ENCODE measurements around the gene GULP1.
"Not testable (repeated sequence)": the region's sequence is repeated elsewhere in the genome, so short reads cannot be mapped to it uniquely, and the experiment has no call there.

GULP1 gene, protein sequence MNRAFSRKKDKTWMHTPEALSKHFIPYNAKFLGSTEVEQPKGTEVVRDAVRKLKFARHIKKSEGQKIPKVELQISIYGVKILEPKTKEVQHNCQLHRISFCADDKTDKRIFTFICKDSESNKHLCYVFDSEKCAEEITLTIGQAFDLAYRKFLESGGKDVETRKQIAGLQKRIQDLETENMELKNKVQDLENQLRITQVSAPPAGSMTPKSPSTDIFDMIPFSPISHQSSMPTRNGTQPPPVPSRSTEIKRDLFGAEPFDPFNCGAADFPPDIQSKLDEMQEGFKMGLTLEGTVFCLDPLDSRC

DNA sequence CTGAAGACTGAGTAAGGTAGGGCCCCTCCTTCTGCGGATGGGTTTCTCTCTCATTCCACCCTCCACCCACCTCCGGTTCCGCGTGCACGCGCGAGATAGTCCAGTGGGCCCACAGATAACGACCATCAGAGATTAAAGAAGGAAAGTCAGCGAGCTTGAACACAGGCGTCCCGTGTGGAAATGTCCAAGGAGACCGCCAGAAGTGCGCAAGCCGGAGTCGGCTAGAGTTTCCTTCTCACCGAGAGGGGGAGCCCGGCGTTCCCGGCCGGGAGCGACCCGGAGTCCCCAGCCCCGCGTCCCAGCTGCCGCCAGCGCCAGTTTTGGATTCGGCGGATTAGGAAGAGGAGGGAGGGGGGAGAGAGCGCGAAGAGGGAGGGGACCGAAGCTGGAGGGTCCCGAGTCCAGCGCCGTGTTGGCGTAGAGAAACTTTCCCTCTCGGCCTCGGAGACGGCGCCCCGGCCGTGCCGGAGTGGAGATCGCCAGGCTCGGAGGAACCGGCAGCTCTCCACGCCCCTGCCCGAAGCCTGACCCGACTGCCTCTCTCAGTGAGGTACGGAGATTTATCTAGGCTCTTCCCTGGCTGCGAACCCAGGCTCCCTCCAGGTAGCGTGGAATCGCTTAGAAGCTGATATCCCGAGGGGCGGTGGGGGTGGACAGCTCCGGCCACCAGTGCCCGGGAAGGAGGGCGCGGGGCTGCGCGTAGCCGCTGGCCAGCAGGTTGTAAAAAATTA is at the start of gene GULP1:
Gene GULP1 (plus strand): TSS at position 258 of the 731 bp plus-strand sequence. CDS start 185,829 bp downstream, outside the sequence.
- peak in 52 of 56 donors; percentile 1 to 77 (median 52) for DNase-seq

DNA sequence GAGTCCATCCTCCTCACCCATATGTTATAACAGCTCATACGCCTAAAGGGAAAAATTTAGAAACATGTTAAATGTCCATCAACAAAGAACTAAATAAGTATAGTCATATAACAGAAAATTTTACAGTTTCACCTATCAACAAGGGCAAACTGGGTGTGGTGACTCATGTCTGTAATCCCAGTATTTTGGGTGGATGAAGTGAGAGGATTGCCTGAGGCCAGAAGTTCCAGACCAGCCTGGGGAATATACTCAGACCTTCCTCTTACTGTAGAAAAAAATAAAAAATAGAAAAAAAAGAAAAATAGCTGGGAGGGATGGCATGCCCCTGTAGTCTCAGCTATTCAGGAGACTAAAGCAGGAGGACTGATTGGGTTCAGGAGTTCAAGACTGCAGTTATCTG is 48.3 kb upstream of the GULP1 start:
- no peak for DNase-seq

DNA sequence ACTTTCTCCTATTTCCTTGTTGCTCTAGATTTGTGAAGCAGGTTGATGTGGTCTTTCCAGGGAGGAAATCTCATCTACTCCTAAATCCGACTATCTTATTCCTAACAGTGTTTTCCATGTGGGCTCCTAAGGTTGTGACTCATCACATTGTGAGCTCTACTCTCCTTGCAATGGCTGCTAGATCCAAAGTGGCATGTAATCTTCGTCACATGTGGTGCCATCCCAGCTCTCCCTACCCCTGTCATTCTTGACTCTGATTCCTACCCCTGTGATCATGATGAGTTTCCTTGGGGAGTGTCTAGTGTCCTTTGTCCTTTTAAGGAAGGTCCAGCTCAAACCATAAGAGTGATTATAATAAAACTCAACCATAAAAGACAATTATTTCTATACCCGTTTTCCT is 47.3 kb upstream of the GULP1 start:
- peak in 7 of 56 donors; percentile 6 to 46 (median 18) for DNase-seq

DNA sequence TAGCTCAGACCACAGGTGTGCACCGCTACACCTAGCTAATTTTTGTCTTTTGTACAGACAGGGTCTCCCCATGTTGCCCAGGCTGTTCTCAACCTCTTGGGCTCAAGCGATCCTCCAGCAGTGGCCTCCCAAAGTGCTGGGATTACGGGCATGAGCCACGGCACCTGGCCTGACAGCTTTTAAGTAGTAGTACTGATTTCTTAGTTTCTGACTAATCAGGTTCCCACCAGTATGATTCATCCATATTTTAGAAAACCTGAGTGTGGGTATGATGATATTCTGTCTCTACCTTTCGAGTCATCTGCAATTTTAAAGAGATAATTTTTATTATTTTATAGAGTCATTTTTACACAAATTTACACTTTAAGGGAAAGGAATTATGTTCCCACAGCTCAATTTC is 46.4 kb upstream of the GULP1 start:
- peak in 4 of 56 donors; percentile 5 to 28 (median 6) for DNase-seq

DNA sequence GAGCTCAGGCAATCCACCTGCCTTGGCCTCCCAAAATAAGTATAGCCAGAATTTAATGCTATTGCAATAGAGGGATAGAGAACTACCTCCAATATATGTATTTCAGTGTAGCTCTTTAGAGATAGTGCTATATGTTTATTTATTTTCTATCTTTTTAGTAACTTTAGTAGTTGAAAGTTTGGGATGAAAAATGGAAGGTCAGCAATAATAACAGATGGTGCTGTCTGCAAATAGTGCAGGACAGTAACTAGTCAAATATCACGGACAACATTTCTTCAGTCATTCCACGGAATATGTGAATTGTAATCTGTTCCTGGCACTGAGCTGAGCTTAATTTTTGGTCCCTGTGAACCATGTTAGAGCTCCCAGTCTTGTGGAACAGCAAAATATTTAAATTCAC is 43.2 kb upstream of the GULP1 start:
- no peak for DNase-seq

DNA sequence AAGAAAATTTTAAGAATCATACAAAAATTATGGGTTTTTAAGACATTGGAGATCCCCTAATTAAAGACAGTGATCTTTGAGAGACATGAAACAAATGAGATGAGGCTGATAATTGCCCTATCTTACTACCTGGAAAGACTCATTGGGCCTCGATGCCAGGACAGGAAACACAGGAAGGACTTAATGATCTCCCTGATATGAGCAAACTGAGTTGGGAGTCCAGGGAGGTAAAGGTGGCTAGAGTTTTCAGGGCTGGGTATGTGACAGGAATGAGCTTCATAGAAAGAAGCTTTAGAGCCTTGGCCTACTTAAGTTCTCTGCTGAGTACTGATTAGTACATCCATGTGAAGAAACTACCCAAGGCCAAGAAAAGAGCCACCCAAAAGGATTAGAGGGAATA is 40.6 kb upstream of the GULP1 start:
- no peak for DNase-seq

DNA sequence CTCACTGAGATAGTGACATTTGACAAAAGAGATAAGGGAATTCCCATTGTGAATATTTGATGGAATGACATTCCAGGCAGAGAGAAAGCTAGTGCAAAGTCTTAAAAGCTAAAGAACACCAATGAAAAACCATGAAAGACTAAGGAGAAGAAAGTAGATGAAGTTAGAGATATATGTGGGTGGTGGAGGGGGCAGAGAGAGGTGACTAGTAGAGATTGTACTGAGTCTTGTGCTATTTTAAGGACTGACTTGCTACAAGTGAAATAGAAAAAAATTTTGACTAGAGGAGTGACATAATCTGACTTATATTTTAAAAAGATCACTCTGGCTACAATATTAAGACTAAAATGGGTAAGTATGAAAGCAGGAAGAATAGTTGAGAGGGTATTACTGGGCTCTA is 35.3 kb upstream of the GULP1 start:
- peak in 1 of 56 donors; percentile 8 for DNase-seq

DNA sequence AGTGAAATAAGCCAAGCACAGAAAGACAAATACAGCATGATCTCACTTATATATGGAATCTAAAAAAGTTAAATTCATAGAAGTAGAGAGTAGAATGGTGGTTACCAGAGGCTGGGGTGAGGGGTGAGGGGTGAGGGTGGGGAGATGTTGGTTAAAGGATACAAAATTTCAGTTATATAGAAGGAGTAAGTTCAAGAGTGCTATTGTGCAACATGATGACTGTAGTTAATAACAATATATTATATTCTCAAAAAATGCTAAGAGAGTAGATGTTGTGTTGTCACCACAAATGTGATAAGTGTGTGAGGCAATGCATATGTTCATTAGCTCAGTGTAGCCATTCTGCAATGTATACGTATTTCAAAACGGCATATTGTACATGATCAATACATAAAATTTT is 26.4 kb upstream of the GULP1 start:
- DNase-seq, result no peak

DNA sequence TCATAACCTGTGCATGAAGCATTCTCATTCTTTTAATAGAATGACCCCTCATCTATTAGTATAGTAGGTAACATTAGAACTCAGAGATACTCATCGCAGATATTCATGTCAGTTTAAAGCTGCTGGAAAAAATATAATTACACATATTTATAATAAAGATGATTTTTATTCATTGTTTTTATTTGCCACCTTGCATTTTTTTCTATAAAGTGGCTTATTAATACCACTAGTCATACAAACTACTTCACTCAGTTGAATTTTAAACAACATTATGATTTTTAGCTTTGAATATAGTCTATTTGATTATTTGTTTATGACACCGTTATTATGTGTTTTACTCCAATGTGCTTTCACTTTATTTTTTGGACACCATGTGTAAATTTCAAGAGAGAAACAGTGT is 23.9 kb upstream of the GULP1 start:
- DNase-seq, result no peak

DNA sequence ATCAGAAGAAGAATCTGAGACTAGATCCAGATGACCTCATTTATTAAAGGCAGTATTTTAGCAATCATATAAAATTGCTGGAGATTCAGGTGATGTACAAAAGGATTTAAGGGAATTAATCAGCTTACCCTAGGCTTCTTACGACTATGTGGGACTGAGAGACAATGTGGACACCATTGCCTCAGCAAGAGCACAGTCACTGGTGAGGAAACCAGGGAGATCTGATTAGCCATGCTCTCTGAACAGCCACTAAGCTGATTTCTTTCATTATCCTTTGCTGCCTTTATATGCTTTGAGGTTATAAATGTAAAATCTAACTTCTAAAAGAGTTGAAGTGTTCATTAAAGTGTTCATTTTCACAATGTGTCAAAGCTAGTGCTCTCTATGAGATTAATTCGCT is 22.7 kb upstream of the GULP1 start:
- DNase-seq, result no peak

DNA sequence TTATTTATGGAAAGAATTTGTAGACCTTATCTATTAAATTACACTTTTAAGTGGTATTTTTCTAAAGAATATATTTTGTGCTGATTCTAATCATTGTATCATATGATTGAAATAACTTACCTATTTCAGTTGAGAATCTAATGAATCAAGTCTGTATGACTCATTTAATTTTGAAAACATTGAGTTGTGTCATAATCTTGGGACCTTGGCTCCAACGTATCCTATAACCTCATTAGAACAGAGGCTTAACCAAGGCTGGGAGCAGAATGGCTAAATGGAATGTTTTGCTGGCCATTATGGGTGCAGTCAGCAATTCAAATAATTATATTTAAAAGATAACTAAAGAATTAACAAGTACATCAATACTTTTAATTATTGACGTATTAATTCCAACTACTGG is 19.6 kb upstream of the GULP1 start:
- no peak for DNase-seq

DNA sequence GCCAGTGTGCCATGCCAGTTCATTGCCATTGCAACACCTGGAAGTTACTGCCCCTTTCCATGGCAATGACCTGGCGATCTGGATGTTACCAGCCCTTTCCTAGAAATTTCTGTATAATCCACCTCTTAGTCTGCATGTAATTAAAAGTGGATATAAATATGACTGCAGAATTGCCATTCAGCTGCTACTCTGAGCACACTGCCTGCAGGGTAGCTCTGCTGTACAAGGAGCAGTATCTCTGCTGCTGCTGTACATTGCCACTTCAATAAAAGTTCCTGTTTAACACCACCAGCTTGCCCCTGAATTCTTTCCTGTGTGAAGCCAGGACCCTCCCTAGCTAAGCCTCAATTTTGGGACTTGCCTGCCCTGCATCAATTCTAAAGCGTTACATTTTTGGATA is 17.4 kb upstream of the GULP1 start:
- no peak for DNase-seq

DNA sequence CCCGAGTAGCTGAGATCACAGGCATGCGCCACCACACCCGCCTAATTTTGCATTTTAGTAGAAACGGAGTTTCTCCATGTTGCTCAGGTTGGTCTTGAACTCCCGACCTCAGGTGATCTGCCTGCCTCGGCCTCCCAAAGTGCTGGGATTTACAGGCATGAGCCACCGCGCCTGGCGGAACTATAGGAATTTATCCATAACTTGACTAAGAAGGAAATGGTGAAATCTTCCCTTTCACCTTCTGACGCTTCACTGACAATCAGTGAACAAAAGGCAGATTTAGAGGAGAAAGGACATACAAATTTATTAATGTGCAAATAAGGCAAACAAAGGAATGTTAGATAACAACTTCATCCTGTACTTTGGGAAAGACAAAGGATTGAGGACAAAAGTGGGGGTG is 15.4 kb upstream of the GULP1 start:
- DNase-seq, result no peak

DNA sequence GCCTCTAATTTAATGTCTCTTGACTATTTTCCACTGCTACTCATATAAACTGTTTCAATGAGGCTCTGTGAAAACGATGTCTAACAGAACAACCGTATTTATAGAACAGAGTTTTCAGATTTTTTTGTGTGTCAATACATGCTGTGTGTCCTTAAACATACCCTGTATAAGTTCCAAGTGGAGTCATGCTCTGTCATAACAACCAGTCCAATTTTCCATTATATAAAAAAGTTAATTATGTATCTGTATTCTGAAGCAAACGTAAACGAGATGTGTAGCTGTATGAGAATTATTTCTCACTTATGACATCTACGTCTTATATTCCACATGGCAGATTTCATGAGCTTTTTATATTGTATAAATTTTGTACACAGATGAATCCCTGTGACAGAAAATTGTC is 13.9 kb upstream of the GULP1 start:
- DNase-seq, result no peak

DNA sequence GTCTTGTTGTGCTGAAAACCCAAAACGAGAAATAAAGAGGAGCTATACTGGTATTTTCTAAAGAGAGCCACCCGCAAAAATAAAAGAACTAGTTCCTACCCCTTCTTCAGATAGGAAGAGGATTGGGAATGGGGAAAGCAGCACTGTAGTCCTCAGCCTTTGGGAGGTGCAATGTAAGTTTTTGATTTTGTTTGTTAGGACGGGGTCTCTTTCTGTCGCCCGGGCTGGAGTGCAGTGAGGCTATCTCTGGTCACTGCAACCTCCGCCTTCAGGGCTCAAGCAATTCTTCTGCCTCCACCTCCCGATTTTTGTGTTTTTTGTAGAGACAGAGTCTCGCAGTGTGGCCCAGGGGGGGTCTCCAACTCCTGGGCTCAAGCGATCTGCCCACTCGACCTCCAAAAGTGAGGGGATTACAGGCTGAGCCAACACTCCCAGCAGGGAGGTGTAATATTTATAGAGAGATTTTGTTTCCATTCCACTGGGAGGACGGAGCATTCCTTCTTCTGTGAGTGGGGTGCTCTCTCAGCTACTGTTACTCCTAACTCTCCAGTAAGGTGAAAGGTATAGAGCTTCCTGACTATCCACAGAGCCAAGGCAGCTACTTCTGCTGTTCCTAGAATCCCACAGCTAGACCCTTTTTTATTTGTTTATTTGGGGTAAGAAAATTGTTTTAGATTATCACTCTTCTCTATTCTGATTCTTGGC is 13.1 kb upstream of the GULP1 start:
- no peak for DNase-seq

DNA sequence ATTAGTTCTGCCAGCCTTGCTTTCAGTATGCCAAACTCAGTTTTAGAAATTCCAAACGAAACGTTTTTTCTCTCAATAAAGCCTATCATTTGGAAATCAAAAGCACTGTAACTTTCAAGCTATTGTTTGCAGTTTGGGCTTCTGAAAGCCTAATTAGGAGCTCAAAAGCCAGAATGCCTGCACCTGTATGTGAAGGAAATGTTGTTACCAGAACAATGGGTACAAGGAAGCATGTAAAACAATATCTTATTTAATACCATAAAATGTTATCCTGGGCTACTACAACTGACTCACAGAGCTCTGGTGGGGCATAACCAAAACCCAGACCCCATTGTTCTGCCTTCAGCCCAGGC is 12.6 kb upstream of the GULP1 start:
- no peak for DNase-seq

DNA sequence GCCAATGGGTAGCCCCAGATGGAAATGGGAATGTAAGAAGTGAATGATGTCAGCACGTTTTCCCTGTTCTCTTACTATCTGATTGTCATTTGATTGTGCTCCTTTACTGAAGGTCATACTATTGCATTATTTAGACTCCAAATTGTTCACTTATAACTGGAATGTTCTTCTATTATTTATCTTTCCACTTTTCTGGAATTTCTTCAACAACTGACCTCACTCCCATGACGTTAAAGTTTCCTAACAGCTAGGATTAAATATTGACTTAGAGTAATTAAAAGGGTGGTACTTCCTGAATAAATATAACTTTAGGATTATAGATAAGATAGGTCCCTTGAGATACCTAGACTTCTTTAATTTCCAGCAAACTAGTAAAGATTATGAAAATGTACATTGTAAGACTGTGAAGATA is 10.9 kb upstream of the GULP1 start:
- no peak for DNase-seq

DNA sequence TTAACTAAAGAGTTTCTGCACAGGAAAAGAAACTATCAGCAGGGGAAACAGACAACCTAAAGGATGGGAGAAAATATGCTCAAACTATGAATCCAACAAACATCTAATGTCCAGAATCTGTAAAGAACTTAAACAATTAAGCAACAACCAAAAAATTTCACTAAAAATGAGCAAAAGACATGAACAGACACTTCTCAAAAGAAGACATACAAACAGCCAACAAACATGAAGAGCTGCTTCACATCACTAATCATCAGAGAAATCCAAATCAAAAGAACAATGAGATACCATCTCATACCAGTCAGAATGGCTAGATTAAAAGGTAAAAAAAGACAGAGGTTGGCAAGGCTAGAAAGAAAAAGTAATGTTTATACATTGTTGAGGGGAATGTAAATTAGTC is 8.8 kb upstream of the GULP1 start:
- DNase-seq, result no peak

DNA sequence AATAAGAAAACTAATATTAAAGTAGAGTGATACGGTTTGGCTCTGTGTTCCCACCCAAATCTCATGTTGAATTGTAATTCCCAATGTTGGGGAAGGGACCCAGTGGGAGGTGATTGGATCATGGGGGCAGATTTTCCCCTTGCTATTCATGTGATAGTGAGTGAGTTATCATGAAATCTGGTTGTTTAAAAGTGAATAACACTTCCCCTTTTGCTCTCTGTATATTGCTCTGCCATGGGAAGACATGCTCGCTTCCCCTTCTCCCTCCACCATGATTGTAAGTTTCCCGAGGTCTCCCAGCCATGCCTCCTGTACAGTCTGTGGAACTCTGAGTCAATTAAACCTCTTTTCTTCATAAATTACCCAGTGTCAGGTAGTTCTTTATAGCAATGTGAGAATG is 7.4 kb upstream of the GULP1 start:
- DNase-seq, result not testable (repeated sequence)

DNA sequence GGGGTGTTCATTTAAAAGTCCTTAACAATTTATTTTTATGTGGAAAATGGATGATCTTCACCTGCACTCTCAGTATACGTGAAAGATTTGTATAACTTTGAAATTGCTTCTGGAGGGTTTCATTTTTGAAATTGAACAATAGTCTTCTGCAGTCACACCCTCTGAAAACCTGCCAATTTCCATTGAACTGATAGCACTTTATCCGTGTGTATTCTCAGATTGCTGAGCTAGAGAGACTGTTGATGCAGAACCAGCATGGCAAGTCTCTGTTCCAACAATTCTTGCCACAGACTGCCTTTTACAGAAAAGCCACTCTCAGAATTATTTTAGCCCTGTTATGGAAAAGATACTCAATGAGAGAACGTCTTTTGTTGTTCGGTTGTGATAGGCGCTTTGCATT is 6.6 kb upstream of the GULP1 start:
- DNase-seq, result no peak

DNA sequence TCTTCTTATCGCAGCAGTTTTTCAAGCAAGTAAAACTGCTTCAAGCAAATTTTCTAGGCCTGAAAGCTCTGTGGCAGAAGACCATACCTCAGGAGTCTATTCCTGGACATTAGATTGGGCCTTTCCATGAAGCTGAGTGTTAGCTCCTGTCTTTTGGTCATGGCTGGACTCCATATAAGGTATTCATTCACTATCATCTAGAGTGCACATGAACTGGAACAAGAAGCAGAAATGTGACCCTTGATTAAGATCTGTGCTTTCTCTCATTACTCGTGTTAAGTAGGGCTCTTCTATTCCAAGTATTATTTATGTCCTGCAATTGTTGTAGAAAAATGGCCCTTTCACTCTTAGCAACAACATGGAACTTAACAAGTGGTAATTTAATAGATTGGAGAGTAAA is 5.9 kb upstream of the GULP1 start:
- DNase-seq, result no peak

DNA sequence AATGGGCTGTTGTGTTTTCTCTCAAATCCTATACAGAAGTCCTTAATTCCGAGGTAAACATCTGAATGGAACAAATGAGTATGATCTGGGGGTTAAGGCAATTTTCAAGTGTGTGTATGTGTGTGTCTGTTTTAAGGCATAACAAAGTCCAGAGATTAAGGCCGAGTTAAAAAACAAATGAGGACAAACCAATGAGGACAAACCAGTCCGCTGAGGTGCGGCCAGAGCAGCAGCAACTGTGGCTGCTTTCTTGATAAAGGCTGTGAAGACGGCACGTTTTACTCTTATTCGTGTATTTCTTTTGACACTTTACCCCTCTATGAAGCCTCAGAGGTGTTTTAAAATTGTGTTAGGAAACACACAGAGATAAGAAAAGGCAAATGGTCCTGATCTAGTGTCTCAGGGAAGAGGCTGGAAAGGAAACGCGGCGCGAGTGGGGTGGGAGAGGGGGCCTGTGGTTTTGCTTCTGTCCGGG is 495 bp upstream of the GULP1 start:
- peak in 2 of 56 donors; percentile 19 to 36 for DNase-seq

All from nucleus accumbens (tissue), 56 donors.